ENCODE measurements around the gene TMEM132A. TPM values are rescaled to one million over a fixed set of nuclear protein-coding genes. Genes with fewer than 3 reads are reported as not detected.

Gene TMEM132A
- total RNA-seq, 1 donor: 40.6 TPM

DNA sequence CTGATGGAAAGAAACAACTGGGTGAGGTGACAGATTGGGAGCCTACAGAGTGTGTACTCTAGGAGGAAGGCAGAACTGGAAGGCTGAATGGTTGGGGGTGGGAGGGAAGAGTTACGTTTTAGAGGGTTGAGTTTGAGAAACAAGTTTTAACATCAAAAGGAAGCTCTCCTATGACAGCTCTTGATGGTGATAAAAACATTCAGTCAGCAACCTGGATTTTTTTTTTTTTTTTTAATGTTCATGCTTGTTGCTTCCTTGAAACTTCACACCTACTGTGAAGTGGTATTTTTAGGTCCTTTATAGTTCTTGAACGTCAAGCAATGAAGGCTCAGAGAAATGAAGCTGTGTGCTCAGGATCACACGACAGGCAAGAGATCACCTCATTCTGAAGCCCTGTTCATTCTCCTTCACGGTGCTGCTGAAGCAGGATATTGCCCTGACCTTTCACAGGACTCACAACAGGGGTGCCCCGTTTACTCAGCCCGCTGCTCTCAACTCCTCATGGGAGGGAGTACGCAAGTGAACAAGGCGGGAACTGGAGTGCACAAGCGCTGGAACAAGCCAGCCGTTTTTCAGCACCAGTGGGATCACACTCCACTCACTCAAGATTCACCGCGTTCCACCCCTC, 11.9 kb upstream of the TMEM132A start:
- no peak overlapping the region for H3K4me3 ChIP-seq (ENCODE audit: low read depth, low read length)
- TF ChIP-seq, protein P1, sequence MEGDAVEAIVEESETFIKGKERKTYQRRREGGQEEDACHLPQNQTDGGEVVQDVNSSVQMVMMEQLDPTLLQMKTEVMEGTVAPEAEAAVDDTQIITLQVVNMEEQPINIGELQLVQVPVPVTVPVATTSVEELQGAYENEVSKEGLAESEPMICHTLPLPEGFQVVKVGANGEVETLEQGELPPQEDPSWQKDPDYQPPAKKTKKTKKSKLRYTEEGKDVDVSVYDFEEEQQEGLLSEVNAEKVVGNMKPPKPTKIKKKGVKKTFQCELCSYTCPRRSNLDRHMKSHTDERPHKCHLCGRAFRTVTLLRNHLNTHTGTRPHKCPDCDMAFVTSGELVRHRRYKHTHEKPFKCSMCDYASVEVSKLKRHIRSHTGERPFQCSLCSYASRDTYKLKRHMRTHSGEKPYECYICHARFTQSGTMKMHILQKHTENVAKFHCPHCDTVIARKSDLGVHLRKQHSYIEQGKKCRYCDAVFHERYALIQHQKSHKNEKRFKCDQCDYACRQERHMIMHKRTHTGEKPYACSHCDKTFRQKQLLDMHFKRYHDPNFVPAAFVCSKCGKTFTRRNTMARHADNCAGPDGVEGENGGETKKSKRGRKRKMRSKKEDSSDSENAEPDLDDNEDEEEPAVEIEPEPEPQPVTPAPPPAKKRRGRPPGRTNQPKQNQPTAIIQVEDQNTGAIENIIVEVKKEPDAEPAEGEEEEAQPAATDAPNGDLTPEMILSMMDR (IDR thresholded peaks at IDR 0.05; ENCODE audit: insufficient read depth, low read depth, low read length): no peak
- no peak for DNase-seq (ENCODE audit: low read depth)

DNA sequence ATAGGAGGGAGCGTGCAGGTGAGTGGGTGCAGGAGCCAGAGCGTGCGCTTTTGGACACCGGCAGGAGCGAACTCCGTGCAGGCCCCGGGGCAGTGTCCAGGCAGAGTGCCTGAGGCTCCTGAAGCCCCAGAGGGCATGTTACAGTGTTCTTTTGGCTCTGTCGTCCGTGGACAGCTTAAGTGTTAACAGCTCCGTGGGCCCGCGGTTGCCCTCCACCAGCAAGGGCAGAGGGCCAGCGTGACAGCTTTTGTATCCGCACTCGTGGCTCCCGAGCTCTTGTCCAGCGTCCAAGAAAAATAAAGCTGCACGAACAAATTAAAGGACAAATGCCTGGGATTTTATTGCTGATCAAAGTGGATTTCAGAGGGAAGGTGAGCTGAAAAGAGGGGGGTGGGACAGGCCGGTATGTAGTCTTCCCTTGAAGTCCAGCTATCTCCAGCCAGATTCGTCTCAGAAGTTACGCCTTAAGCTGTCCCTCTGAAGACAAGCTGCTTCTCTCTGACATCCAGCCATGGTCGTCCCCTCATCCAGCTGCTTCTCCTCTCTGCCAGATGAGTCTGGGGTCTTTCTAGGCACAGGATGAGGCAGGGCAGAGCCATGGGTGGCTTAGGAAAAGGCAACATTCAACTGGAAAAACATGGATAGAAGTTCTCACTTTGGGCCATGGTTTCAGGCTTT, 11.3 kb upstream of the TMEM132A start:
- TF ChIP-seq, protein P1 (IDR thresholded peaks at IDR 0.05; ENCODE audit: insufficient read depth, low read depth, low read length): no peak
- H3K4me3 ChIP-seq (ENCODE audit: low read depth, low read length): peak overlapping the region; percentile 68
- no peak for DNase-seq (ENCODE audit: low read depth)

DNA sequence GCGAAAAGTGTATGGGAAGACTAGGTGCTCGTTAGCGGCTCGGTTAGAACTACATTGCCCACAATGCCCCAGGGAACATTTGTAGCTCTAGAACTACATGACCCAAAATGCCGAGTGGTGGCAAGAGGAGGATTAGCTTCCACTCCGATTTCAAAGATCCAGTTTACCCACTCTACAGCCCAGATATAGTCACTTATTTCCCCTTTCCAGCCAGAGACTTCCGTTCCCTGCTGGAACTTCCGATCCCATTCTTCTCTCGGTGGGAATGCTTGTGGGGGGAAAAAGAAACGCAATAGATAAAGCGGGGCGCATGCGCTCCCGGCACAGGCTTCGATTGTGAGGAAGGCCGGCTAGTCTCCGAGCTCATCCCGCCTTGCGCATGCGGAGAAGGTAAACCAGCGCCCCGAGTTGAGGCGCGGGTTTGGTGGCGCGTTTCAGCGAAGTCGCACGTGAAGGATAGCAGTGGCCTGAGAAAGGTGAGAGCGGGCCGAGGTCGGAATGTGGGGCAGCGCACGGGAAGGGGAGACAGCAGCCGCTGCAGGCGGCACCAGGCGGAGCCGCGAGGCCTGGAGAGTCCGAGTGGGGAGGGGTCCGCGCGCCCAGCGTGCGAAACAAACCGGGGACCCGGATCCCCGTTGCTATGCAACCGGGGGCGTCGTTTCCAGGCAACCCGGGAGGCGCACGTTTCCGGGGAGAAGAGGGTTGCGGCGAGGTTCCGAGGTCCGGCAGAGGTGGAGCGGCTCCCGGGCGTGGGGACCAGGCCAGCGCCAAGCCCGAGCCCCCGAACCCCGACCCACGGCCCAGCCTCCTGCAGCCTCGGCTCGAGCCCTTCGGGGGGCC, 10.2 kb upstream of the TMEM132A start, which contains the start of gene TMEM109:
Gene TMEM109 (plus strand): TSS at position 366 of the 840 bp plus-strand sequence. CDS start 5,536 bp downstream, outside the sequence.
- TF ChIP-seq, protein P1 (IDR thresholded peaks at IDR 0.05; ENCODE audit: insufficient read depth, low read depth, low read length): no peak
- peak within 1 kb of the TSS; percentile 68 for H3K4me3 ChIP-seq (ENCODE audit: low read depth, low read length)
- peak; percentile 87 for DNase-seq (ENCODE audit: low read depth)

DNA sequence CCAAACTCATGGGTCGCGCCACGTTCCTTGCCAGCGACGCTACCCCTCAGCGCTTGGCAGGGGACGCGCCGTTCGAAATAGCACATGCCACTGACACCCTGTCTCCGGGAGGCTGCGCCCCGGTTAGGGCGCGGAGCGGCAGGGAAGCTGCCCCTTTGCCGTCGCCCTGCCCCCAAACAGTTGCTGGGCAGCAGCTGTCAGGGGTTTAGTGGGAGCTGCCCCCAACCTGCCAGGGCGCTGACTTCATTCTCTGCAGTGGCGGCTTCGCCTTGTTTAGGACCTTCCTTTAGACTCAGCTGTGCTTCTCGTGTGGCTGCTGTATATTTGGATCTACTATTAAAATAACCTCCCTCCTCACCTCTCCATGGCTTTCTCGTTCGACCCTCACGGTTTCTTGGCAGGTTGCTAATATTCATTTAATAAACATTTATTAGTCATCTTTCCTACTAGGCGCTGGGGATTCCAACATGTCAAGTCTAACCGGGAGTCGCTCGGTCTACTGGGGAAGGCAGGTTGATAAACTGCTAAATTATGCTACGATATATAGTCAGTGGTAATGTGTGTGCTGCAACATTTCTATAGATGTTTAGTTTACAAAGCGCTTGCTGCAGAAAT, 9.5 kb upstream of the TMEM132A start:
- TF ChIP-seq, protein P1 (IDR thresholded peaks at IDR 0.05; ENCODE audit: insufficient read depth, low read depth, low read length): no peak
- peak overlapping the region; percentile 68 for H3K4me3 ChIP-seq (ENCODE audit: low read depth, low read length)
- DNase-seq (ENCODE audit: low read depth): peak; percentile 20

DNA sequence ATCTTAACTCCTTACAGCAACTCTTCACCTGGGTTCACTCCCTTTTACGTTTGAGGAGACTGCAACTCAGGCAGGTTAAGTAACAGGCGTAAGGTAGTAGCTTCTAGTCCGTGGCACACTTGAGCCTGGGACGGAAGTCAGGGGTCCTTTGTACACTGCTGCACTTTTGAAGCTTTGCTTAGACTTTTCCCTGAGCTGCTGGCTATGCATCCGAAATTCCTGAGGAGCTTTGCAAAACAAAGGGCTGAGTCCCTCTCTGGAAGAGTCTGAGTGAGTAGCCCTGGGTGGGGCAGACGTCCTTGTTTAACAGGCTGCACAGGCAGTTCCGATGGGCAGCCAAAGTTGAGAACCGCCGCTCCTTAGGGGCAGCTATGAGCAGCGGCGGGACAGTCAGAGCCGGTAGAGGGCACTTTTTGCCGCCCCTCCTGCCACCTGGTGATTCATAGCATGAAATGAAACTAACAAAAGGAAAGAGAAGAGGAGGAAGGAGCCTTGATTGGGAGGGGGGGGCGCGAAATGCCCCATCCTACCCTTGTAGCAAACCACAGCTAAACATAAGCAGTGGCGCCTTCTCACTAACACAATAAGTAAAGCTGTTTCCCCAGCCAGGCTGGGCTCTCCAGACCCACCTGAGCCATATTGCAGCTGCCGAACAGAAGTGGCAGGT, 8.9 kb upstream of the TMEM132A start:
- peak overlapping the region; percentile 68 for H3K4me3 ChIP-seq (ENCODE audit: low read depth, low read length)
- TF ChIP-seq, protein P1 (IDR thresholded peaks at IDR 0.05; ENCODE audit: insufficient read depth, low read depth, low read length): peak; percentile 29
- peak; percentile 48 for DNase-seq (ENCODE audit: low read depth)

DNA sequence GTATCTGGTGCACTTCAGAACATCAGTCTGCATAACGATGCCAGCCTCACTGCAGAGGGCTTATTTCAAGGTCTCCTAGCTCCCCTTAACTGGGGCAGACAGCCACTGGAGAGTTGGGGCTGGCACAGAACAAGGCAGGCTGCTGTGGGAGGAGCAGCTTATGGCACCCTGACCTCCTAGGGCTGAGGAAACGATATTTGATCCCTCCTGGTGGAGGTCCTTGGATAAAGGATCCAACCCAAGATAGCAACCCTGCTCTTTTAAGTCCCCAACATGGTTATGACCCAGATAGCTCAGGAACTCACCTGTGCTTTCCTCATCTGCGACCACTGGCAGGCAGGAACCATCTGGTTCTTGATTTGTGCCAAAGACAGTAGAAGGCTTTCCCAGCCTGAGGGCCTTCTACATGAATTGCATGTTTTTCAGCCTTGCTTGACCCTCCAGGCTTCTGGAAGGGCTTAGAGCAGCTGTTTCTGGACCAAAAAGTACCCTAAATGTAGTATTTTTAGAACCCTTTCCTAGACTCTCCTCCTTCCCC, 7.5 kb upstream of the TMEM132A start:
- no peak for DNase-seq (ENCODE audit: low read depth)
- no peak overlapping the region for H3K4me3 ChIP-seq (ENCODE audit: low read depth, low read length)
- TF ChIP-seq, protein P1 (IDR thresholded peaks at IDR 0.05; ENCODE audit: insufficient read depth, low read depth, low read length): no peak

Data from fibroblast of villous mesenchyme (primary cell).